ENCODE data around the gene FAM120AOS.

DNA sequence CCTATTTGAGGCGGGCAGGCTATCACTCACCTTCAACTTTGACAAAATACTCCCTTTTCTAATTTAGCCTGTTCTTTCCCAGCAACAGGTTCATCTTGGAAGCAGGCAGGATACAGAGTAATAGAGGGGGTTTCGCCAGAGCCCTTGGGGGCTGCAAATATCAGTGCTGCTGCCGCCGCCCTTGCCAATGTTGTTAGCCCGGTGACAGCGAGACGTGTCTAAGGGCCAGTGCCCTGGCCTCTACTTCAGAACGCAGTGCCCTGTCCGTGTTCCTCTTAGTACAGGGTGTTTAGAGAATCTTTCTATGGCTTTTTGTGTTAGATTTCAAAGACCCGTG, 703 bp downstream of the FAM120AOS start:
- TF ChIP-seq, protein P1, sequence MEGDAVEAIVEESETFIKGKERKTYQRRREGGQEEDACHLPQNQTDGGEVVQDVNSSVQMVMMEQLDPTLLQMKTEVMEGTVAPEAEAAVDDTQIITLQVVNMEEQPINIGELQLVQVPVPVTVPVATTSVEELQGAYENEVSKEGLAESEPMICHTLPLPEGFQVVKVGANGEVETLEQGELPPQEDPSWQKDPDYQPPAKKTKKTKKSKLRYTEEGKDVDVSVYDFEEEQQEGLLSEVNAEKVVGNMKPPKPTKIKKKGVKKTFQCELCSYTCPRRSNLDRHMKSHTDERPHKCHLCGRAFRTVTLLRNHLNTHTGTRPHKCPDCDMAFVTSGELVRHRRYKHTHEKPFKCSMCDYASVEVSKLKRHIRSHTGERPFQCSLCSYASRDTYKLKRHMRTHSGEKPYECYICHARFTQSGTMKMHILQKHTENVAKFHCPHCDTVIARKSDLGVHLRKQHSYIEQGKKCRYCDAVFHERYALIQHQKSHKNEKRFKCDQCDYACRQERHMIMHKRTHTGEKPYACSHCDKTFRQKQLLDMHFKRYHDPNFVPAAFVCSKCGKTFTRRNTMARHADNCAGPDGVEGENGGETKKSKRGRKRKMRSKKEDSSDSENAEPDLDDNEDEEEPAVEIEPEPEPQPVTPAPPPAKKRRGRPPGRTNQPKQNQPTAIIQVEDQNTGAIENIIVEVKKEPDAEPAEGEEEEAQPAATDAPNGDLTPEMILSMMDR (IDR thresholded peaks at IDR 0.05; ENCODE audit: low read length), result no peak
- TF ChIP-seq EZH2 (IDR thresholded peaks at IDR 0.05; ENCODE audit: borderline replicate concordance, low read length), result no peak

All from OCI-LY1 (cell line).